ENCODE results near the gene CYP46A1.
"Not testable (repeated sequence)": the region's sequence is repeated elsewhere in the genome, so short reads cannot be mapped to it uniquely, and the experiment has no call there.

Gene CYP46A1

DNA sequence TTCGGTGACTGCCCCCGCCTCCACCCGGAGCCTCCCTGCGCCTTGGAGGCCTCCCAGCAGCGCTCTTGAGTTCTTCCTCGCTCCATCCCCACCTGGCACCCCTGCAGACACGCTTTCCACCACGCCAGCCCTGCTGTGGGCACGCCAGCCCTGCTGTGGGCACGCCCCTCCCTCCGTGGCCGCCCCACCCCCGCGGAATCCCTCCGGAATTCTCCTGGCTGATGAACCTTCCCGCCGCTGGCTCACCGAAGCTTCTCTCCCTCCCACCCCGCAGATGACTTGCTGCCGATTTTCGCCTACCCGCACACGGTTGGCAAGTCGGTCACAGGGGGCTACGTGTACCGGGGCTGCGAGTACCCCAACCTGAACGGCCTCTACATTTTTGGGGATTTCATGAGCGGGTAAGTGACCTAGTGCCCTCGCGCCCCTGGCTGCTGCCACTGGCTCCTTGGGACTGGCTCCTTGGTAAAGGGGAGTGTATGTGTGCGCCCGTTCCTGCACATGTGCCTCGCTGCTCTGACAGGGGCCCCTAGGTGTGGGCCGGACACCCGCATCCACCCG is 24.0 kb upstream of the CYP46A1 start:
- no peak overlapping the region for H3K27ac ChIP-seq (replicated peaks)
- TF ChIP-seq GABPA (IDR thresholded peaks at IDR 0.05; ENCODE audit: low read depth), result no peak
- TF ChIP-seq SPI1 (IDR thresholded peaks at IDR 0.05; ENCODE audit: borderline replicate concordance, low read depth), result no peak
- TF ChIP-seq, protein P1, sequence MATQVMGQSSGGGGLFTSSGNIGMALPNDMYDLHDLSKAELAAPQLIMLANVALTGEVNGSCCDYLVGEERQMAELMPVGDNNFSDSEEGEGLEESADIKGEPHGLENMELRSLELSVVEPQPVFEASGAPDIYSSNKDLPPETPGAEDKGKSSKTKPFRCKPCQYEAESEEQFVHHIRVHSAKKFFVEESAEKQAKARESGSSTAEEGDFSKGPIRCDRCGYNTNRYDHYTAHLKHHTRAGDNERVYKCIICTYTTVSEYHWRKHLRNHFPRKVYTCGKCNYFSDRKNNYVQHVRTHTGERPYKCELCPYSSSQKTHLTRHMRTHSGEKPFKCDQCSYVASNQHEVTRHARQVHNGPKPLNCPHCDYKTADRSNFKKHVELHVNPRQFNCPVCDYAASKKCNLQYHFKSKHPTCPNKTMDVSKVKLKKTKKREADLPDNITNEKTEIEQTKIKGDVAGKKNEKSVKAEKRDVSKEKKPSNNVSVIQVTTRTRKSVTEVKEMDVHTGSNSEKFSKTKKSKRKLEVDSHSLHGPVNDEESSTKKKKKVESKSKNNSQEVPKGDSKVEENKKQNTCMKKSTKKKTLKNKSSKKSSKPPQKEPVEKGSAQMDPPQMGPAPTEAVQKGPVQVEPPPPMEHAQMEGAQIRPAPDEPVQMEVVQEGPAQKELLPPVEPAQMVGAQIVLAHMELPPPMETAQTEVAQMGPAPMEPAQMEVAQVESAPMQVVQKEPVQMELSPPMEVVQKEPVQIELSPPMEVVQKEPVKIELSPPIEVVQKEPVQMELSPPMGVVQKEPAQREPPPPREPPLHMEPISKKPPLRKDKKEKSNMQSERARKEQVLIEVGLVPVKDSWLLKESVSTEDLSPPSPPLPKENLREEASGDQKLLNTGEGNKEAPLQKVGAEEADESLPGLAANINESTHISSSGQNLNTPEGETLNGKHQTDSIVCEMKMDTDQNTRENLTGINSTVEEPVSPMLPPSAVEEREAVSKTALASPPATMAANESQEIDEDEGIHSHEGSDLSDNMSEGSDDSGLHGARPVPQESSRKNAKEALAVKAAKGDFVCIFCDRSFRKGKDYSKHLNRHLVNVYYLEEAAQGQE (IDR thresholded peaks at IDR 0.05; ENCODE audit: insufficient replicate concordance, low read depth), result no peak
- TF ChIP-seq, protein P2, sequence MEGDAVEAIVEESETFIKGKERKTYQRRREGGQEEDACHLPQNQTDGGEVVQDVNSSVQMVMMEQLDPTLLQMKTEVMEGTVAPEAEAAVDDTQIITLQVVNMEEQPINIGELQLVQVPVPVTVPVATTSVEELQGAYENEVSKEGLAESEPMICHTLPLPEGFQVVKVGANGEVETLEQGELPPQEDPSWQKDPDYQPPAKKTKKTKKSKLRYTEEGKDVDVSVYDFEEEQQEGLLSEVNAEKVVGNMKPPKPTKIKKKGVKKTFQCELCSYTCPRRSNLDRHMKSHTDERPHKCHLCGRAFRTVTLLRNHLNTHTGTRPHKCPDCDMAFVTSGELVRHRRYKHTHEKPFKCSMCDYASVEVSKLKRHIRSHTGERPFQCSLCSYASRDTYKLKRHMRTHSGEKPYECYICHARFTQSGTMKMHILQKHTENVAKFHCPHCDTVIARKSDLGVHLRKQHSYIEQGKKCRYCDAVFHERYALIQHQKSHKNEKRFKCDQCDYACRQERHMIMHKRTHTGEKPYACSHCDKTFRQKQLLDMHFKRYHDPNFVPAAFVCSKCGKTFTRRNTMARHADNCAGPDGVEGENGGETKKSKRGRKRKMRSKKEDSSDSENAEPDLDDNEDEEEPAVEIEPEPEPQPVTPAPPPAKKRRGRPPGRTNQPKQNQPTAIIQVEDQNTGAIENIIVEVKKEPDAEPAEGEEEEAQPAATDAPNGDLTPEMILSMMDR (IDR thresholded peaks at IDR 0.05; ENCODE audit: insufficient read depth, low read length), result no peak
- TF ChIP-seq POLR2AphosphoS5 (IDR thresholded peaks at IDR 0.05; ENCODE audit: low read depth), result no peak
- no peak overlapping the region for H3K4me3 ChIP-seq (replicated peaks; ENCODE audit: insufficient read depth, low read length)
- H3K27me3 ChIP-seq (ENCODE audit: insufficient read depth, poor library complexity, severe bottlenecking), result peaks cover 5% of the 10 kb centered on the region
- no peak for DNase-seq (ENCODE audit: low read depth in 1 of 2, low spot score in 1 of 2)

- Histone ChIP-seq H3K27ac (replicated peaks) (no peak overlapping the region), H3K27me3 (ENCODE audit: insufficient read depth, poor library complexity, severe bottlenecking) (peaks cover 5% of the 10 kb centered on the region), H3K4me3 (replicated peaks; ENCODE audit: insufficient read depth, low read length) (no peak overlapping the region)
- no peak for DNase-seq (ENCODE audit: low read depth in 1 of 2, low spot score in 1 of 2)
- TF ChIP-seq POLR2AphosphoS5 (IDR thresholded peaks at IDR 0.05; ENCODE audit: low read depth), result no peak
- TF ChIP-seq, protein P2 (IDR thresholded peaks at IDR 0.05; ENCODE audit: insufficient read depth, low read length), result no peak
- TF ChIP-seq SPI1 (IDR thresholded peaks at IDR 0.05; ENCODE audit: borderline replicate concordance, low read depth), result no peak
Observed at GRCh38 chr14:99660794-99661193, 23.3 kb upstream of the CYP46A1 start.

DNA sequence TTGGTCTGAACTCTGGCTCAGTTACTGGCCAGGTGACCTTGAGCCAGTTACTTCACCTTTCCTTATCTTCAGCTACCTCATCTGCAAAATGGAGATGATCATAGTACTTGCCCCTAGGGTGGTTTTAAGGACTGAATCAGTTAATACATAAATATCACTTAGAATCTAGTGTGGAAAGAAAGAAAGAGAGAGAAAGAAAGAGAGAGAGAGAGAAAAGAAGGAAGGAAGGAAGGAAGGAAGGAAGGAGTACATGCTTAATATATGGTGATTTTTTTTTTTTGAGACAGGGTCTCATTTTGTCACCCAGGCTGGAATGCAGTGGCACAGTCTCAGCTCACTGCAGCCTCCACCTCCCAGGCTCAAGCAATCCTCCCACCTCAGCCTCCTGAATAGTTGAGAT is 22.9 kb upstream of the CYP46A1 start:
- not testable (repeated sequence) for H3K4me3 ChIP-seq (replicated peaks; ENCODE audit: insufficient read depth, low read length); DNase-seq (ENCODE audit: low read depth in 1 of 2, low spot score in 1 of 2); H3K27me3 ChIP-seq (ENCODE audit: insufficient read depth, poor library complexity, severe bottlenecking); H3K27ac ChIP-seq (replicated peaks)

GRCh38 chr14:99662846-99663245 is 21.3 kb upstream of the CYP46A1 start:
- Histone ChIP-seq H3K27me3 (ENCODE audit: insufficient read depth, poor library complexity, severe bottlenecking) (peaks cover 5% of the 10 kb centered on the region), H3K27ac (replicated peaks) (no peak overlapping the region), H3K4me3 (replicated peaks; ENCODE audit: insufficient read depth, low read length) (no peak overlapping the region)
- no peak for DNase-seq (ENCODE audit: low read depth in 1 of 2, low spot score in 1 of 2)
- no peak for TF ChIP-seq POLR2AphosphoS5 (IDR thresholded peaks at IDR 0.05; ENCODE audit: low read depth)

GRCh38 chr14:99663386-99664057 is 20.6 kb upstream of the CYP46A1 start:
- Histone ChIP-seq H3K27me3 (ENCODE audit: insufficient read depth, poor library complexity, severe bottlenecking) (peaks cover 5% of the 10 kb centered on the region), H3K27ac (replicated peaks) (no peak overlapping the region), H3K4me3 (replicated peaks; ENCODE audit: insufficient read depth, low read length) (no peak overlapping the region)
- TF ChIP-seq, protein P2 (IDR thresholded peaks at IDR 0.05; ENCODE audit: insufficient read depth, low read length), result no peak
- TF ChIP-seq GABPA (IDR thresholded peaks at IDR 0.05; ENCODE audit: low read depth) (no peak), POLR2AphosphoS5 (IDR thresholded peaks at IDR 0.05; ENCODE audit: low read depth) (no peak)
- TF ChIP-seq, protein P1 (IDR thresholded peaks at IDR 0.05; ENCODE audit: insufficient replicate concordance, low read depth), result no peak
- DNase-seq (ENCODE audit: low read depth in 1 of 2, low spot score in 1 of 2), result no peak
